ENCODE results near the gene FH. TPM values are rescaled to one million over a fixed set of nuclear protein-coding genes. Genes with fewer than 3 reads are reported as not detected.

The FH gene
- total and polyA plus RNA-seq, 2 of the 13 experiments (the other 11 are each of a cell fraction or from before 2014, with no cell fraction given) = 39.2 to 152 TPM

DNA sequence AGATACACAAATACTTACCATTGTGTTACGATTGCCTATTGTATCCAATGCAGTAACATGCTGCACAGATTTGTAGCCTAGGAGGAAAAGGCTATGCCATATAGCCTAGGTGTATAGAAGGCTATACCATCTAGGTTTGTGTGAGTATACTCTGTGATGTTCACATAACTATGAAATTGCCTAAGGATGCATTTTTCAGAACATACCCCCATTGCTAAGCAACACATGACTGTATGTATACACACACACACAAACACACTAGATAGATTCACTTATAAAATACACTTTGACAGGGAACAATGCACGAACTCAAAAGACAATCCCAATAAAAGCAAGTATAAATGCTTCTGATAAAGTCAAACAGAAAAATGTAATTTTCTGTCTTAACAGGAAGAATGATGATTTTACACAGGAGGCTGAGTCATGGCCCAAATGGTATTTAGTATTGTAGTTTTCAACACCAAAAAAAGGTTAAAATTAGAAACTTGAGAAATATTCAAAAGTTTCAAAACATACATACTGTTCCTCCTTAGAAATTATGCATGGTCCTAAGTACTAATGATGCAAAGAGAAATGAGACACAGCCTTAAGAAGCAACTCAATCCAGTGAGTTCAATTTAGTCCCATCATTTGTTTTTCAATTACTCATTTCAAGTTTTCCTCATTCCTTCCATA is 12.2 kb downstream of the FH start (continued):
- TF ChIP-seq NCOA5 (CRISPR knock-in tag; IDR thresholded peaks at IDR 0.05) (no peak), ZNF3 (CRISPR knock-in tag; IDR thresholded peaks at IDR 0.05) (no peak), ZNF24 (IDR thresholded peaks at IDR 0.05) (no peak), PHF5A (CRISPR knock-in tag; IDR thresholded peaks at IDR 0.05; ENCODE audit: low read depth, unreplicated experiment) (no peak), ZNF775 (CRISPR knock-in tag; IDR thresholded peaks at IDR 0.05; ENCODE audit: borderline replicate concordance) (no peak), MXI1 (IDR thresholded peaks at IDR 0.05; ENCODE audit: borderline replicate concordance, low read depth, low read length) (no peak), RBM39 (IDR thresholded peaks at IDR 0.05; ENCODE audit: low read depth, low read length, poor library complexity, severe bottlenecking) (no peak), NFE2L2 (IDR thresholded peaks at IDR 0.05; ENCODE audit: low read length) (no peak), SP2 (CRISPR knock-in tag; IDR thresholded peaks at IDR 0.05) (no peak), EEA1 (CRISPR knock-in tag; IDR thresholded peaks at IDR 0.05; ENCODE audit: borderline replicate concordance) (no peak), TBL1XR1 (IDR thresholded peaks at IDR 0.05; ENCODE audit: borderline replicate concordance, low read length, partially characterized antibody) (no peak), ZNF720 (CRISPR knock-in tag; IDR thresholded peaks at IDR 0.05) (no peak)
- TF ChIP-seq, protein P1, sequence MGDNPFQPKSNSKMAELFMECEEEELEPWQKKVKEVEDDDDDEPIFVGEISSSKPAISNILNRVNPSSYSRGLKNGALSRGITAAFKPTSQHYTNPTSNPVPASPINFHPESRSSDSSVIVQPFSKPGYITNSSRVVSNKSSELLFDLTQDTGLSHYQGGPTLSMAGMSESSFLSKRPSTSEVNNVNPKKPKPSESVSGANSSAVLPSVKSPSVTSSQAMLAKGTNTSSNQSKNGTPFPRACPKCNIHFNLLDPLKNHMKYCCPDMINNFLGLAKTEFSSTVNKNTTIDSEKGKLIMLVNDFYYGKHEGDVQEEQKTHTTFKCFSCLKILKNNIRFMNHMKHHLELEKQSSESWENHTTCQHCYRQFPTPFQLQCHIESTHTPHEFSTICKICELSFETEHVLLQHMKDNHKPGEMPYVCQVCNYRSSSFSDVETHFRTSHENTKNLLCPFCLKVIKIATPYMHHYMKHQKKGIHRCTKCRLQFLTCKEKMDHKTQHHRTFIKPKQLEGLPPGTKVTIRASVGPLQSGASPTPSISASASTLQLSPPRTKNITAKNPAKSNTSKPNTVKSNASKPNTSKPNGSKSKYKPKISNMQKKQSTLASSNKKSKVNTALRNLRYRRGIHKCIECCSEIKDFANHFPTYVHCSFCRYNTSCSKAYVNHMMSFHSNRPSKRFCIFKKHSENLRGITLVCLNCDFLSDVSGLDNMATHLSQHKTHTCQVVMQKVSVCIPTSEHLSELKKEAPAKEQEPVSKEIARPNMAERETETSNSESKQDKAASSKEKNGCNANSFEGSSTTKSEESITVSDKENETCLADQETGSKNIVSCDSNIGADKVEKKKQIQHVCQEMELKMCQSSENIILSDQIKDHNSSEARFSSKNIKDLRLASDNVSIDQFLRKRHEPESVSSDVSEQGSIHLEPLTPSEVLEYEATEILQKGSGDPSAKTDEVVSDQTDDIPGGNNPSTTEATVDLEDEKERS (CRISPR knock-in tag; IDR thresholded peaks at IDR 0.05) = no peak
